ENCODE measurements around the gene UBA6. TPM values are rescaled to one million over a fixed set of nuclear protein-coding genes. Genes with fewer than 3 reads are reported as not detected.

The UBA6 gene
- 10 to 100 TPM; 12.5 to 13.7 TPM for total RNA-seq

DNA sequence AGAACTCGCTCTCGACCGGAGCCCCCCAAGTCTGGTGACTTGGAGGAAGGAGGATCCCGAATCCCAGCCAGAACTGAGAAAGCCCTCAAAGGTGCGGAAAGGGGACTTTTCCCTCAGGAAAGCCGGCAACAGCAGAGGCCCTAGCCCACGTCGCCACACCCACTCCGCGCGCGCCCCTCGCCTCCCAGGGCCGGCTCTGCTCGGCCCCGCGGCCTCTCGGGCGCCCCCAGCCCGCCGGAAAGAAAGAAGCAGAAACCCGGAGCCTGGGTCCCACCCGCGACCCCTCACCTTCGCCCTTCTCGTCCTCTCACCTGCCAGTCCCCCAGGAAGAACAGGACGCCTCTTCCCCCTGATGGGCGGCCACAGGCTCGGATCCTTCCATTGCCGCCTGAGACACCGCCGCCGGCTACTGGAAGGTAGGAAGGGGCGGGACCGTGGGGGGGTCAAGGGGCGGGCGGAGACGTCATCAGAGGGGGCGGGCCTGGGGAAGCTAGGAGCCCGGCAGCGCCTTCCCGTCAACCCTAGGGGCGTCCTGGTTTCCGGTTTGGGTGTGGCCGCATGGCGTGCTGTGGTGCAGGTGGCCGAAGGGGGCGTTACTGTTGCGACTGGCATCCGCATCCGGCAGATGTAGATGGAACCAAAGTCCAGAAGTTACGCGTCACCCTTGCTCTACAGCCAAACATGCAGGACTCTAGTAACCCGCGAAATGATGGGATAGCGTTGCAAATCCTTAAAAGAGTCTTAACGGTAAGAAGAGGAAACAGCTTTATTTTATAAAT, at the start of gene UBA6:
Gene UBA6 (minus strand): TSS at position 418 of the 779 bp plus-strand sequence. CDS start 36 bp downstream, at position 382.
- Histone ChIP-seq H3K36me3 (replicated peaks in 1 of 2; ENCODE audit: insufficient read depth in 1 of 2, low read depth in 2 of 2) (no peaks in the 10 kb centered on the region), H3K4me3 (peak within 1 kb of the TSS; percentile 75 to 81), H3K9me3 (no peaks in the 10 kb centered on the region), H3K4me1 (peaks cover 21% of the 10 kb centered on the region), H3K27me3 (no peaks in the 10 kb centered on the region), H3K27ac (peak within 1 kb of the TSS; percentile 66 to 95 (median 86))
- intact Hi-C loops (cut with DNase I), result no loop called here
- peak; percentile 99 for ATAC-seq
- TF ChIP-seq, protein P1, sequence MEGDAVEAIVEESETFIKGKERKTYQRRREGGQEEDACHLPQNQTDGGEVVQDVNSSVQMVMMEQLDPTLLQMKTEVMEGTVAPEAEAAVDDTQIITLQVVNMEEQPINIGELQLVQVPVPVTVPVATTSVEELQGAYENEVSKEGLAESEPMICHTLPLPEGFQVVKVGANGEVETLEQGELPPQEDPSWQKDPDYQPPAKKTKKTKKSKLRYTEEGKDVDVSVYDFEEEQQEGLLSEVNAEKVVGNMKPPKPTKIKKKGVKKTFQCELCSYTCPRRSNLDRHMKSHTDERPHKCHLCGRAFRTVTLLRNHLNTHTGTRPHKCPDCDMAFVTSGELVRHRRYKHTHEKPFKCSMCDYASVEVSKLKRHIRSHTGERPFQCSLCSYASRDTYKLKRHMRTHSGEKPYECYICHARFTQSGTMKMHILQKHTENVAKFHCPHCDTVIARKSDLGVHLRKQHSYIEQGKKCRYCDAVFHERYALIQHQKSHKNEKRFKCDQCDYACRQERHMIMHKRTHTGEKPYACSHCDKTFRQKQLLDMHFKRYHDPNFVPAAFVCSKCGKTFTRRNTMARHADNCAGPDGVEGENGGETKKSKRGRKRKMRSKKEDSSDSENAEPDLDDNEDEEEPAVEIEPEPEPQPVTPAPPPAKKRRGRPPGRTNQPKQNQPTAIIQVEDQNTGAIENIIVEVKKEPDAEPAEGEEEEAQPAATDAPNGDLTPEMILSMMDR (IDR thresholded peaks at IDR 0.05), result peak; percentile 22 to 68 (median 47)
- peak; percentile 32 to 72 (median 71) for TF ChIP-seq POLR2A (IDR thresholded peaks at IDR 0.05)
- WGBS, 2 donors, result 0 to 1% methylated on average over 38 to 48 of the region's 57 CpGs
- peak; percentile 98 to 99 (median 98) for DNase-seq

- H3K27me3 ChIP-seq, result no peaks in the 10 kb centered on the region
- no peaks in the 10 kb centered on the region for H3K4me1 ChIP-seq
- H3K9me3 ChIP-seq, result no peaks in the 10 kb centered on the region
- WGBS, 2 donors, result 85 to 88% methylated on average over 4 of the region's 4 CpGs
- DNase-seq (no peak), ATAC-seq (no peak)
- H3K36me3 ChIP-seq (replicated peaks in 1 of 2; ENCODE audit: insufficient read depth in 1 of 2, low read depth in 2 of 2), result no peaks in the 10 kb centered on the region
- intact Hi-C loops (cut with DNase I), result no loop called here
- H3K27ac ChIP-seq, result no peak overlapping the region
- no peak overlapping the region for H3K4me3 ChIP-seq
- TF ChIP-seq, protein P1 (IDR thresholded peaks at IDR 0.05), result no peak
- TF ChIP-seq POLR2A (IDR thresholded peaks at IDR 0.05), result no peak
Observed at GRCh38 chr4:67750691-67751090, 49.7 kb upstream of the UBA6 start.

- H3K36me3 ChIP-seq (replicated peaks in 1 of 2; ENCODE audit: insufficient read depth in 1 of 2, low read depth in 2 of 2), result no peaks in the 10 kb centered on the region
- WGBS, 2 donors, result 58 to 67% methylated on average over 3 of the region's 3 CpGs
- intact Hi-C loops (cut with DNase I), result no loop called here
- TF ChIP-seq, protein P1 (IDR thresholded peaks at IDR 0.05), result no peak
- no peak for TF ChIP-seq POLR2A (IDR thresholded peaks at IDR 0.05)
- no peaks in the 10 kb centered on the region for H3K27me3 ChIP-seq
- H3K27ac ChIP-seq, result no peak overlapping the region
- H3K9me3 ChIP-seq, result no peaks in the 10 kb centered on the region
- no peaks in the 10 kb centered on the region for H3K4me1 ChIP-seq
- no peak for ATAC-seq
- H3K4me3 ChIP-seq, result no peak overlapping the region
- DNase-seq, result no peak
Observed at GRCh38 chr4:67749286-67749685, 48.3 kb upstream of the UBA6 start.

DNA sequence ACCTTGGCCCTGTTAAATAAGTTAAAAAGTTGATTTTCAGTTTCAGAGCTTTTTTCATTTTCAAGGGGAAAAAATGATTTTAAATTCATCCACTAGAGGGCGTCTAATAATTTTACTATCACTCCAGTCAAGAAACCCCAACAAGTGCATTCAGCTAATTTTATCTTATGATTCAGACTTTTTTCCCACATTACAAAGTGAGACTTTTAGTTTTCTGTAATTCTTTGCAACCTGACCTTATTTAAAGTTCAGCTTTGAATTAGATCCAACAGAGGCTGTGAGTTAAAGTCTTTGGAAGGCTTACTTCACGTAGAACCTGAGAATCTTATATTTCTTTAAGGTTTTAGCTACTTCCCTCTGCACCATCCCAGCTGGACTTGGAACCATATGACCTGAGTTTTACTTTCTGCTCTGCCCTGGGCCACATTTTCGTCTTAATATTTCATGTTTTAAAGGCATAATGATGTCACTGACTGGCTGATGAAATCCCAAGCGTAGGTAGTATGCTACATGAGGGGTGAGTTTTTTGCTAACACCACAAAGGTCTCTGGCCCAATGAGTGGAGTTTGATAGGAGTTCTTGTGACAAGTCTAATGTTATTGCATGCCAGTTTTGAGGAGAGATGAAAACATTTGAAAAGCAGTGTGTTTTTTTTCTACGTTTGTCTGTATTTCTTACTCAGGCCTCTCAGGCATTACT, 46.0 kb upstream of the UBA6 start:
- no peaks in the 10 kb centered on the region for H3K4me1 ChIP-seq
- intact Hi-C loops (cut with DNase I), result no loop called here
- DNase-seq (no peak), ATAC-seq (no peak)
- no peaks in the 10 kb centered on the region for H3K36me3 ChIP-seq (replicated peaks in 1 of 2; ENCODE audit: insufficient read depth in 1 of 2, low read depth in 2 of 2)
- H3K27me3 ChIP-seq, result no peaks in the 10 kb centered on the region
- no peak overlapping the region for H3K27ac ChIP-seq
- no peaks in the 10 kb centered on the region for H3K9me3 ChIP-seq
- TF ChIP-seq, protein P1 (IDR thresholded peaks at IDR 0.05), result peak; percentile 16 to 81 (median 47)
- no peak for TF ChIP-seq POLR2A (IDR thresholded peaks at IDR 0.05)
- no peak overlapping the region for H3K4me3 ChIP-seq
- WGBS, 2 donors, result 58 to 62% methylated on average over 5 of the region's 5 CpGs
